ENCODE data around the gene INPP4B. TPM values are rescaled to one million over a fixed set of nuclear protein-coding genes. Genes with fewer than 3 reads are reported as not detected.

The INPP4B gene
- total and polyA plus RNA-seq, 2 donors (not counting 1 experiment from before 2014, with no cell fraction given) = 19.7 to 22.2 TPM

GRCh38 chr4:142706381-142706780 is 139.7 kb downstream of the INPP4B start:
- no peak overlapping the region for H2AFZ ChIP-seq (ENCODE audit: low read length)
- no peak overlapping the region for H3K27ac ChIP-seq (ENCODE audit: insufficient read depth, low read length)
- H3K36me3 ChIP-seq (ENCODE audit: control insufficient read depth, insufficient read depth, low read length) = no peaks in the 10 kb centered on the region
- no peaks in the 10 kb centered on the region for H3K79me2 ChIP-seq (ENCODE audit: control insufficient read depth, insufficient read depth, low read length)
- no peak overlapping the region for H3K4me2 ChIP-seq (ENCODE audit: extremely low read depth, insufficient read depth, low read length)
- H3K9ac ChIP-seq (ENCODE audit: insufficient read depth, low read length) = no peak overlapping the region
- H3K9me3 ChIP-seq (ENCODE audit: control insufficient read depth, insufficient read depth, low read depth, low read length) = no peaks in the 10 kb centered on the region
- no peaks in the 10 kb centered on the region for H4K20me1 ChIP-seq (ENCODE audit: control insufficient read depth, extremely low read depth, insufficient read depth, low read length)
- TF ChIP-seq CTCF (conservative IDR thresholded peaks at IDR 0.05 in 1 of 2, IDR thresholded peaks at IDR 0.05 in 1 of 2; ENCODE audit: low read depth in 1 of 2, low read length in 2 of 2) (no peak), EZH2 (IDR thresholded peaks at IDR 0.05; ENCODE audit: low read length, missing control alignments) (no peak)
- DNase-seq (ENCODE audit: low read depth in 2 of 2) = no peak
- no peaks in the 10 kb centered on the region for H3K4me1 ChIP-seq (ENCODE audit: control insufficient read depth, extremely low read depth, insufficient read depth, low read length)
- H3K4me3 ChIP-seq (replicated peaks in 1 of 4; ENCODE audit: control extremely low read depth in 1 of 4, insufficient read depth in 1 of 4, low read depth in 3 of 4, low read length in 4 of 4) = no peak overlapping the region
- H3K27me3 ChIP-seq (ENCODE audit: control insufficient read depth, insufficient read depth, low read length) = no peaks in the 10 kb centered on the region

- Histone ChIP-seq H3K4me1 (ENCODE audit: control insufficient read depth, extremely low read depth, insufficient read depth, low read length) (no peaks in the 10 kb centered on the region), H3K27ac (ENCODE audit: insufficient read depth, low read length) (no peak overlapping the region), H3K27me3 (ENCODE audit: control insufficient read depth, insufficient read depth, low read length) (no peaks in the 10 kb centered on the region), H3K9me3 (ENCODE audit: control insufficient read depth, insufficient read depth, low read depth, low read length) (no peaks in the 10 kb centered on the region), H2AFZ (ENCODE audit: low read length) (no peak overlapping the region), H3K79me2 (ENCODE audit: control insufficient read depth, insufficient read depth, low read length) (no peaks in the 10 kb centered on the region), H3K36me3 (ENCODE audit: control insufficient read depth, insufficient read depth, low read length) (no peaks in the 10 kb centered on the region), H3K4me2 (ENCODE audit: extremely low read depth, insufficient read depth, low read length) (no peak overlapping the region), H3K9ac (ENCODE audit: insufficient read depth, low read length) (no peak overlapping the region), H4K20me1 (ENCODE audit: control insufficient read depth, extremely low read depth, insufficient read depth, low read length) (no peaks in the 10 kb centered on the region), H3K4me3 (replicated peaks in 1 of 4; ENCODE audit: control extremely low read depth in 1 of 4, insufficient read depth in 1 of 4, low read depth in 3 of 4, low read length in 4 of 4) (no peak overlapping the region)
- no peak for TF ChIP-seq EZH2 (IDR thresholded peaks at IDR 0.05; ENCODE audit: low read length, missing control alignments)
- no peak for TF ChIP-seq CTCF (conservative IDR thresholded peaks at IDR 0.05 in 1 of 2, IDR thresholded peaks at IDR 0.05 in 1 of 2; ENCODE audit: low read depth in 1 of 2, low read length in 2 of 2)
- DNase-seq (ENCODE audit: low read depth in 2 of 2) = no peak
Observed at GRCh38 chr4:142705820-142706219, 140.3 kb downstream of the INPP4B start.

- no peak for DNase-seq (ENCODE audit: low read depth in 2 of 2)
- Histone ChIP-seq H3K9me3 (ENCODE audit: control insufficient read depth, insufficient read depth, low read depth, low read length) (no peaks in the 10 kb centered on the region), H3K4me1 (ENCODE audit: control insufficient read depth, extremely low read depth, insufficient read depth, low read length) (no peaks in the 10 kb centered on the region), H4K20me1 (ENCODE audit: control insufficient read depth, extremely low read depth, insufficient read depth, low read length) (no peaks in the 10 kb centered on the region), H3K36me3 (ENCODE audit: control insufficient read depth, insufficient read depth, low read length) (no peaks in the 10 kb centered on the region), H2AFZ (ENCODE audit: low read length) (no peak overlapping the region), H3K27ac (ENCODE audit: insufficient read depth, low read length) (no peak overlapping the region), H3K9ac (ENCODE audit: insufficient read depth, low read length) (no peak overlapping the region), H3K27me3 (ENCODE audit: control insufficient read depth, insufficient read depth, low read length) (no peaks in the 10 kb centered on the region), H3K4me2 (ENCODE audit: extremely low read depth, insufficient read depth, low read length) (no peak overlapping the region), H3K79me2 (ENCODE audit: control insufficient read depth, insufficient read depth, low read length) (no peaks in the 10 kb centered on the region), H3K4me3 (replicated peaks in 1 of 4; ENCODE audit: control extremely low read depth in 1 of 4, insufficient read depth in 1 of 4, low read depth in 3 of 4, low read length in 4 of 4) (no peak overlapping the region)
- TF ChIP-seq CTCF (conservative IDR thresholded peaks at IDR 0.05 in 1 of 2, IDR thresholded peaks at IDR 0.05 in 1 of 2; ENCODE audit: low read depth in 1 of 2, low read length in 2 of 2) (no peak), EZH2 (IDR thresholded peaks at IDR 0.05; ENCODE audit: low read length, missing control alignments) (no peak)
Observed at GRCh38 chr4:142703694-142704309, 142.3 kb downstream of the INPP4B start.

Measured in fibroblast of lung (primary cell).